NT2/D1 (cell line): ENCODE data around the gene NAALADL2.

Experiments used
- DNase-seq: peaks from one replicate; pipeline ENCODE4 v3.0.0-alpha.2; 2011; ENCODE audit warnings: low read depth, low spot score
- H3K27me3 ChIP-seq: 2 replicates; pipeline ENCODE4 v1.6.0; 2011; ENCODE audit warnings: mild to moderate bottlenecking; ENCODE audit not compliant: insufficient read length, insufficient read depth
- H3K36me3 ChIP-seq: 2 replicates; pipeline ENCODE4 v1.6.1; 2011; ENCODE audit warnings: mild to moderate bottlenecking, low read length, mixed read lengths; ENCODE audit not compliant: insufficient read depth, insufficient read length
- H3K4me1 ChIP-seq: 2 replicates; pipeline ENCODE4 v1.5.1; 2011; ENCODE audit not compliant: insufficient read depth, insufficient read length
- H3K4me3 ChIP-seq: 2 replicates; pipeline ENCODE4 v1.5.1; 2011; ENCODE audit warnings: low read depth; ENCODE audit not compliant: insufficient read length
- H3K9ac ChIP-seq: 2 replicates; pipeline ENCODE4 v1.6.0; 2011; ENCODE audit warnings: low read depth; ENCODE audit not compliant: insufficient read length
- H3K9me3 ChIP-seq: 2 replicates; pipeline ENCODE4 v1.5.1; 2011; ENCODE audit warnings: mild to moderate bottlenecking, low read length; ENCODE audit not compliant: insufficient read depth
- SUZ12 ChIP-seq: IDR thresholded peaks from 2 replicates; pipeline ENCODE4 v1.6.1; 2011; ENCODE audit not compliant: insufficient read length, insufficient read depth; ENCODE audit errors: extremely low read depth
- YY1 ChIP-seq: IDR thresholded peaks from 2 replicates; pipeline ENCODE4 v1.6.1; 2011; ENCODE audit not compliant: insufficient read length, insufficient read depth
- ZNF274 ChIP-seq: IDR thresholded peaks from 2 replicates; pipeline ENCODE4 v1.6.1; 2011; ENCODE audit warnings: mild to moderate bottlenecking, low read depth, low read length

Gene NAALADL2

GRCh38 chr3:174953068-174953467 is 93.9 kb downstream of the NAALADL2 start:
- H3K4me1 ChIP-seq = no peaks in the 10 kb centered on the region
- no peaks in the 10 kb centered on the region for H3K9me3 ChIP-seq
- TF ChIP-seq SUZ12 = no peak
- TF ChIP-seq YY1 = no peak
- TF ChIP-seq ZNF274 = no peak
- DNase-seq = no peak
- no peak overlapping the region for H3K4me3 ChIP-seq
- H3K36me3 ChIP-seq = no peaks in the 10 kb centered on the region
- no peaks in the 10 kb centered on the region for H3K27me3 ChIP-seq
- H3K9ac ChIP-seq = no peak overlapping the region

GRCh38 chr3:174955513-174956016 is 96.4 kb downstream of the NAALADL2 start:
- TF ChIP-seq SUZ12 (no peak), YY1 (no peak), ZNF274 (no peak)
- no peak overlapping the region for H3K4me3 ChIP-seq
- no peak for DNase-seq
- no peak overlapping the region for H3K9ac ChIP-seq
- no peaks in the 10 kb centered on the region for H3K9me3 ChIP-seq
- no peaks in the 10 kb centered on the region for H3K4me1 ChIP-seq
- no peaks in the 10 kb centered on the region for H3K36me3 ChIP-seq
- no peaks in the 10 kb centered on the region for H3K27me3 ChIP-seq

DNA sequence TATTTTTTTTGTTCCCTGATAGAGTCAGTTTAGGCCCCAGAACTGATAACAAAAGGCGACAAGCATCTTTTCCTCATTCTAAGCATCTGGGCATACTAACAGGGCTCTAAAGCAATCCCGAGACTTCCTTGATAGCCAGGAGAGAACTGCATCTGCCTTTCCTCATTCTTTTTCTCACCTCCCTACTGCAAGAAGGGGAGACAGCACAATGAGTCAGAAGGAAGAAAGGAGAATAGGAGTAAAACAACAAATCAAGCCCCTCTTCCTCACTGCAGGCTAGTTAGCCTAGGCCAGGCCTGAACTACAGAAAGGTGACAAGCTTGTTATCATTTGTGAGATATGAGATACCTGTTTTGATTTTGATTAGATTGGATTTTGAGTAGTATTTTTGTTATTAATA is 97.9 kb downstream of the NAALADL2 start:
- no peak overlapping the region for H3K4me3 ChIP-seq
- no peak for TF ChIP-seq YY1
- TF ChIP-seq ZNF274 = no peak
- no peak for TF ChIP-seq SUZ12
- no peaks in the 10 kb centered on the region for H3K36me3 ChIP-seq
- no peaks in the 10 kb centered on the region for H3K9me3 ChIP-seq
- H3K9ac ChIP-seq = no peak overlapping the region
- H3K27me3 ChIP-seq = no peaks in the 10 kb centered on the region
- no peaks in the 10 kb centered on the region for H3K4me1 ChIP-seq
- DNase-seq = no peak

- TF ChIP-seq YY1 (no peak), ZNF274 (no peak), SUZ12 (no peak)
- Histone ChIP-seq H3K4me3 (no peak overlapping the region), H3K9me3 (no peaks in the 10 kb centered on the region), H3K9ac (no peak overlapping the region), H3K36me3 (no peaks in the 10 kb centered on the region), H3K4me1 (no peaks in the 10 kb centered on the region), H3K27me3 (no peaks in the 10 kb centered on the region)
- DNase-seq = no peak
Observed at GRCh38 chr3:174957551-174958001, 98.4 kb downstream of the NAALADL2 start.

DNA sequence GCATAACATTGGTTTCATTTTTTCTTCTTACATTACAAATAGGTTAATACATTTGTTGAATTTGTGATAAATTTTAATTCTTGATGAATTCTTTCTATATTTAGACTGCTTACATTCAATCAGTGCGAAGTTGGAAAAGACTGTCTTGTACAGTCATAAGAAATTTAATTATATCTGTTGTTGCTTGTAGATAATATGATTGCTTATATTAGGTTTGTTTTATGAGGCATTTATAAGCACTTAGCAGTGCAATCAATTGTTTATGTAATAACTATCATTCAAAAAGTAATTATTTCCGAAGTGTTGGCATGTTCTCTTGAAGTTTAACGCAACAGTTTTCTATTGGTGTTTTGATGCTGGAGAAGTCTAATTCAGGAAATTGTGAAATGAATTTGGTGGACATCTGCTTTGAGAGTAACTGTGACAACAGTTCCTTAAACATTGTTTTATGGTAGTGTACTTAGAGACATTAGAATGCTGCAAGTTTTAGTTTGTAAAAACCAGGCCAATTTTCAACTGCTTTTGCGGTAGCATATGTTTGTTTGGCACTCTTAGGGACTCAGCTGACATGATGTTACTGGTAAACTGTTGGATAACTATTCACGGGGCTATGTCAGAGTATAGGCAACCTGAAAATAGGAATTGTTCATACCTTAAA is 99.7 kb downstream of the NAALADL2 start:
- TF ChIP-seq YY1 (no peak), SUZ12 (no peak), ZNF274 (no peak)
- Histone ChIP-seq H3K9me3 (no peaks in the 10 kb centered on the region), H3K9ac (no peak overlapping the region), H3K27me3 (no peaks in the 10 kb centered on the region), H3K36me3 (no peaks in the 10 kb centered on the region), H3K4me1 (no peaks in the 10 kb centered on the region), H3K4me3 (no peak overlapping the region)
- DNase-seq = no peak

- no peaks in the 10 kb centered on the region for H3K9me3 ChIP-seq
- no peak overlapping the region for H3K9ac ChIP-seq
- no peaks in the 10 kb centered on the region for H3K36me3 ChIP-seq
- H3K4me3 ChIP-seq = no peak overlapping the region
- no peak for DNase-seq
- H3K4me1 ChIP-seq = no peaks in the 10 kb centered on the region
- TF ChIP-seq ZNF274 = no peak
- TF ChIP-seq SUZ12 = no peak
- TF ChIP-seq YY1 = no peak
- no peaks in the 10 kb centered on the region for H3K27me3 ChIP-seq
Observed at GRCh38 chr3:174959556-174960065, 100.5 kb downstream of the NAALADL2 start.

DNA sequence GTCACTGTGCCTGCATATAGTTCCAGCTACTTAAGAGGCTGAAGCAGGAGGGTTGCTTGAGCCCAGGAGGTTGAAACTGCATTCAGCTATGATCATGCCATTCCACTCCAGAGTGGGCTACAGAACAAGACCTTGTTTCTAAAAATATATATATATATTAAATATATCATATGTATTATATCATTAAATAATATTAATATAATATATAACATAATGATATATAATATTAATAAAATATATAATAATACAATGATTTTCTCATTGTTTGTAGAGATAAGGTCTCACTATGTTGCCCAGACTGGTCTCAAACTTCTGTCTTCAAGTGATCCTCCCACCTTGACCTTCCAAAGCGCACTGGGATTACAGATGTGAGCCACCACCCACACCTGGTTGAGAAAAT is 101.8 kb downstream of the NAALADL2 start:
- Histone ChIP-seq H3K9ac (no peak overlapping the region), H3K4me3 (no peak overlapping the region), H3K4me1 (no peaks in the 10 kb centered on the region), H3K9me3 (no peaks in the 10 kb centered on the region), H3K27me3 (no peaks in the 10 kb centered on the region), H3K36me3 (no peaks in the 10 kb centered on the region)
- TF ChIP-seq SUZ12 = no peak
- TF ChIP-seq YY1 = no peak
- no peak for TF ChIP-seq ZNF274
- no peak for DNase-seq
